Germinal center (tissue), 1 donor: ENCODE results near the gene TECRL.

ENCODE experiments used
- DNase-seq: peaks from one replicate; pipeline ENCODE4 v3.0.0; 2012; ENCODE audit warnings: mixed read lengths, low spot score

TECRL gene

DNA sequence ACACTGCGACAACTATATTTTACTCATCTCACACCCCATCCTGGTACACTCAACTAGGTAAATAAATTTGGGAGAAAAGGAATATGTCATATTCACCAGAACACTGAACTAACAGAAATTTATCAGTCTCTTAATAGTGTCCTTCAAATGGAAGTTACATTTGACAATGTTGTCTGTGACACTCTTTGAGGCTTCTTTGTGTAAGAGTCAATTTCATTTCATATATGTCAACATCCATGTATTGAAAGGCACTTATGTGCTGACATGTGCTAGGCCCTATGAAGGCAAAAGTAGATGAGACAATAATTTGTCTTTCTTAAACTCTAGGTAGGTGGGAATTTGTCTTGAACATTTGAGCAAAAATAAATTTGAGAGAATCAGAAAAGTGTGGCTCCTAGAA is 82.0 kb downstream of the TECRL start:
- no peak for DNase-seq

DNA sequence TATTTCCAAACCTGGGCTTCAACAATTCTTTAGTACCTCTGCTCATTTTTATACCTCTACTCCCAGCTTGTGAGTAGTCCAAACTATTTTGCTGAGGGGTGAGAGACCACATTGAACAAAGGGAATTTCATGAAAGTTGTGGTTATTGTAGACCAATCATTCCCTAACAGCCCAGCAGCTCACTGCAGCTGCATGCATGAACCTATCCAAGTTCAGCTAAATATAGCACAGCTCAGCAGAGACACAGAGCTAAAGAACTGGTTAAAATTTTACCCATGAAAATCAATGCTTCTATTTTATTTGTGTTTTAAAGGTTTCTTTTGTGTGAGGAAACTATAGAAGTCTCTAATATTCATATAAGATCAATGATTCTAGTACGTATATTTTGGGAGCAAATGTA is 82.7 kb downstream of the TECRL start:
- DNase-seq: no peak

DNA sequence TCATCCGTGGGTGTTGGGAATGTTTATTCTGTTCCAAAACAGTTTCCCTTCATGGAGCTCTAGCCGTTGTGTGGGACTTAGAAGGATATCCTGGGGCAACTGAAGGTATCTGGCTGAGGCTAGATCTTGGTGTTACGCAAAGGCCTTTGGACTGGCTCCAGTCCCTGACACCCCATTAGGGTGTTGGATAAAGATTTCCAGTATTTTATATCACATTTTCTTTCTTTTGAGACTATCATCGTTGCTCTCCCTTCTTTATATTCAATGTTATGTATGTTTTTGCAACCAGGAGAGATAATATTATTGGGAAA is 103.0 kb downstream of the TECRL start:
- DNase-seq: no peak

DNA sequence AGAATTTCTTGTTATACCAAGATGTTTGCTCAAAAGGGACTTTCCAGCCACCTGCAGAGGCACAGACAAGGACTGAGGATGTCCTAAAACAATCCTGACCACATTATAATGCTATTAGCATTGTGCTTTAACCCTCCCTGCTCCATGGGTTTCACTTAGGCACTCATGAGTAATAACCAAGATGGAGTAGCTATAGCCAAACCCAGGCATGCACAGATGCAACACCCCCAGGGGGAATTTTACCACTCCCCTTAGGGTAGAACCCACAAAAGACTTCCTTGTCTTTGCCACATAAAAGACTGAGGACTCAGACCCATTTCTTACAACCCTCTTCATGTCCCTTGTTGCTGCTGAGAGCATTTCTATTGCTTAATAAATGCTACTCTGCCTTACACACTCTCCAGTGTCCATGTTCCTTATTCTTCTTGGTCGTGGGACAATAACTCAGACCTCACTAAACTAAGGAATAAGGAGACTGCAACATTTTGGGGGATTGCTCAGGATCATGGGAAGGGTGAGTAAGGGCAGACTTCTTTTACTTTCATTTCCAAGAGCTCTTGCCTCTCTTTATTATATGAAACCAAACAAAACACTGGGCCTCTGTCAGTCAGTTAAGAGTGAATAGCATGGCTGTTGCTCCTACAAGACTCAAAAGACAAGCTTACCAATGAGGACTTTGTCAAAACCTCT is 103.5 kb downstream of the TECRL start:
- no peak for DNase-seq

- no peak for DNase-seq
Observed at GRCh38 chr4:64272432-64272831, 136.8 kb downstream of the TECRL start.

DNA sequence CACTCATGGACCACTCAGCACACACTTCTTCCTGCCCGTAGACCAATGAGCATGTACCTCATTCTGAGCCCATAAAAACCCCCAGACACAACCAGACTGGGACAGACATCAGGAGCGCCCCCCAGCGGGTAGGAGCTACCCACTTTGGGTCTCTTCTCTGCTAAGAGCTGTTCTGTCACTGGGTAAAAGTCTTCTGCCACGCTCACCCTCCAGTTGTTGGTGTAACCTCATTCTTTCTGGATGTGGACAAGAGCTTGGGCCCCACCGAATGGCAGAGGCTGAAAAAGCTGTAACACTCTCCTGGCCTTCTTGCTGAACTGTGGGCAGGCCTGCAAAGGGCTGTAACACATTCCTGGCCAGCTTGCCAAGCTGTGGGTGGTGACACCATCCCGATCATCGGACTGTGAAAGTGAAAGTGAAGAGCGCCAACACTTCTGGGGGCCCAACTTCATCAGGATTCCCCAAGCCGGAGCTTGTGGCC is 137.6 kb downstream of the TECRL start:
- no peak for DNase-seq

- DNase-seq: no peak
Observed at GRCh38 chr4:64266669-64267068, 142.6 kb downstream of the TECRL start.

GRCh38 chr4:64266263-64266662 is 143.0 kb downstream of the TECRL start:
- DNase-seq: no peak

DNA sequence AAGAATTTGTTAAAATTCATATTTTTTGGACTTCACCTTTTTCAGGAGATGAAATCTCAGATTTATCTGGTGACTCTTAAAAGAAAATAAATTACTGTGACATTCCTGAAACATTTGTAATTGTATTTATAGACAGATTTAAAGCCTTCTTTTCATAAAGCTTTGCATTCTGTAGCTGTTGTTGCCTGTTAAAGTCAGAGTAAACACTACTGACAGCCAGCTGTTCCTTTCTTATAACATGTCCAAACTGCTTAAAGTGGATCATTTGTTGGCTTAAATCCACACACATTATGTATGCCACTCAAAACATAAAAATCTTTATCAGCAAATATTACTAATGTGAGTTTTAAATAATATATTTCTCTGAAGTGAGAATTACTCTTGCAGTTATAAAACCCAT is 157.5 kb downstream of the TECRL start:
- DNase-seq: no peak

DNA sequence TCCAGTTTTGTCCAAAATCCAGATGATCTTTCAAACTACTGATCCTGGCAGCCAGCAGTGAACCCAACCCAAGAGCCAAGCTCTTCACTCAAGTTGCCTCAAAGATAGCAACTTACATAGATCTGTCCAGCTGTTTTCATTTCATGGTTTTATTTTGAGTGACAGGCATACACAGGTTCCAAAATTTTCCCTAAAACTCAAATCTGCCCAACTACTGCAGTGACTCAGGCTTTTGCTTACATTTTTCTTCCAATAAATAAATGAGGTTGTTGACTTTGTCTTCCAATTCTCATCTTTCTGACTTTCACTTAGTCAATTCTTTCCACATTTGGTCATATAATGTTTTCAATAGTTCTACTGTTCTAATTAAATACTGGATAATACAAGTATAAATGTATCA is 158.8 kb downstream of the TECRL start:
- no peak for DNase-seq

DNA sequence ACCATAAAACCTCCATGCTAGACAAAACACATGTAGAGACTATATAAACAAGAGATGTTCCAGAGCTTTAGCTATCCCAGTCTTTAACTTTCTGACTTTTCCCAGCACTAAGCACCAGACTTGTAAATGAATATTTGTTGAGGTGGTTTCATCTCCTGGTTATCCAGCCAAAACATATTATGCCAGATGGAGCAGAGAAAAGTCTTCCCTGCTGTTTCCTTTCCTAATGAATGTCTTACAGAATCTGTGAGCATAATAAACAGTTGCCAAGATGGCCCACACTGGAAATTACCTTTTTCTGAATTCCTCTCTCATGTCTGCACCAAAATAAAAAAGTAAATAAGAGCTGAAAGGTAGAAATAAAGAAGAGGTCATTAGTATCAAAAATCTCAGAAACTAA is 159.2 kb downstream of the TECRL start:
- no peak for DNase-seq

DNA sequence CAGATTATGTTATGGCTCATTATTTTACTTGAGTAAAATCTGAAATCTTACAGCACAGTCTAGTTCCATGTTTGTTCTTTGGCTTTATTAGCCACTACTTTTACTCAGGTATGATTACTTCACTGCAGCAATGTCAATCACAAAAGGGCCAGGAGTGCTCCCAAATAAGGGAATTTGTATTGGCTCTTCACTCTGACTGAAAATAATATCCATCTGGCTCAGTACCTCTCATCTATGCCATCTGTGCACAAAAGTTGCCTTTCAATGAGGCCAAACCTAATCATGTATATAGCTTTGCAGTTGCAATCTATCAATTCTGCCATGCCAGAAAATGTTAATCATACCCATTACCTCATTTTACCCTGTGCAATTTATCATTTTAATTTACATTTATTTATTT is 161.1 kb downstream of the TECRL start:
- no peak for DNase-seq

DNA sequence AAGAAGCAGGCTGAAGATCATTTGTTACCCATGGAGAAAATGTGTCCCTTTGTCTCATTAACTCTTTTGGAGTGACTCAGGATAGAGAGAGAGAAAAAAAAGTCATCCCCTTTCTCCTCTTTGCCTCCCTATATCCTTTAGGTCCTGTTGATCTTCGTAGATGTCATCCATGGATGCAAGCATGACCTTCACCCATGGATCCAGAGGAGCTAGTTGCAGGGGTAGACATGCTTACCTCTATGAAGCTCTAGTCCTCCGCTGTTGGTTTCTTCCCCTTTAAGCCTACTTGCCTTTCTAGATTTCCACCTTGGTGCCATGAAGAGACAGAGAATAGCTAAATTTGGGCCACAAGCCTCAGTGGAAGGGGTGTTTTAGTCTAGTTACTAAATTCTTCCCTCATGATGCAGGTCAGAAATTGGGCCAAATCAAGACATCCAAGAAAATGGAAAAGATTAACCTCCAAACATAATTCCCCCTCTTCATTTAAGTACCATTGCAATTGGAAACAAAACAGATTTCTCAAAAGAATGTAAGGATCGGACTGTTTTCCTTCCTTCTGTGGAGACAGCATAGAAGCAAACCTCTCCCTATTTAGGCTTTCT is 178.4 kb downstream of the TECRL start:
- no peak for DNase-seq
